Panc1 (cell line): ENCODE measurements around the gene ENOX1. TPM values are rescaled to one million over a fixed set of nuclear protein-coding genes. Genes with fewer than 3 reads are reported as not detected.

ENCODE experiments used
- ATAC-seq: fragments of 200-7000 bp; cut with Tn5 transposase; 2 replicates; pipeline ENCODE4 v1.9.1; 2020; ENCODE audit warnings: mild to moderate bottlenecking, moderate library complexity
- BruUV-seq: library from RNA; stranded (reverse); fragments of 400-500 nt; replicated peaks from 2 replicates; lab custom pipeline; 2021; lab: Mats Ljungman, UMichigan
- CTCF ChIA-PET: fragments of 300-600 bp; sonication (Branson Sonifier 250); formaldehyde crosslinking; loops from one replicate; lab custom pipeline; 2022; ENCODE audit warnings: antibody characterized with exemption; lab: Charles Lee
- POLR2A ChIA-PET: fragments of 300-600 bp; sonication (Branson Sonifier 250); formaldehyde crosslinking; loops from one replicate; lab custom pipeline; 2022; ENCODE audit warnings: antibody characterized with exemption; lab: Charles Lee
- DNase-seq: peaks from one replicate; pipeline ENCODE4 v3.0.0-alpha.2; 2010; ENCODE audit warnings: low read depth, low spot score
- H3K27ac ChIP-seq: 2 replicates; pipeline ENCODE4 v1.5.1; 2011; ENCODE audit warnings: mild to moderate bottlenecking, low read length, inconsistent platforms
- H3K27me3 ChIP-seq: fragments of 200-500 bp; sonication (Bioruptor generic); 2 replicates; pipeline ENCODE4 v1.6.0; 2014; ENCODE audit warnings: low read length, inconsistent platforms; ENCODE audit not compliant: control insufficient read depth, insufficient read depth
- H3K36me3 ChIP-seq: fragments of 200-500 bp; sonication (Bioruptor generic); 2 replicates; pipeline ENCODE4 v1.5.1; 2014; ENCODE audit warnings: inconsistent platforms, mild to moderate bottlenecking, low read length, moderate library complexity; ENCODE audit not compliant: control insufficient read depth, insufficient read depth
- H3K4me1 ChIP-seq: 2 replicates; pipeline ENCODE4 v1.5.1; 2011; ENCODE audit warnings: inconsistent platforms, mild to moderate bottlenecking, low read length, moderate library complexity; ENCODE audit not compliant: control insufficient read depth, insufficient read depth
- H3K4me3 ChIP-seq, 2 experiments: 2 replicates each; pipeline ENCODE4 v1.5.1; 2011 to 2012; ENCODE audit warnings: low read depth in 2 of 2, low read length in 2 of 2, mild to moderate bottlenecking in 2 of 2, inconsistent platforms in 1 of 2, moderate library complexity in 1 of 2
- H3K9me3 ChIP-seq: fragments of 200-500 bp; sonication (Bioruptor generic); 2 replicates; pipeline ENCODE4 v1.5.1; 2014; ENCODE audit warnings: low read depth, mild to moderate bottlenecking, inconsistent platforms, low read length, moderate library complexity; ENCODE audit not compliant: control insufficient read depth, insufficient read depth
- POLR2AphosphoS5 ChIP-seq: IDR thresholded peaks from 2 replicates; pipeline ENCODE4 v1.6.1; 2012; ENCODE audit warnings: mild to moderate bottlenecking, low read depth, low read length, moderate library complexity
- SIN3A ChIP-seq: IDR thresholded peaks from 2 replicates; pipeline ENCODE4 v1.6.1; 2012; ENCODE audit warnings: low read depth, mild to moderate bottlenecking, low read length, moderate library complexity, borderline replicate concordance; ENCODE audit not compliant: insufficient read depth
- TCF7L2 ChIP-seq: IDR thresholded peaks from 2 replicates; pipeline ENCODE4 v1.6.1; 2011; ENCODE audit warnings: mild to moderate bottlenecking, low read depth, low read length, inconsistent platforms
- in situ Hi-C: cut with HindIII; loops from 2 replicates; pipeline ENCODE4 v1.10.0; 2016; ENCODE audit warnings: low sequenced_read_pairs, low pct_unique_long_range_greater_than_20kb
- intact Hi-C: fragments of 100-400 bp; cut with micrococcal nuclease; formaldehyde crosslinking; loops from one replicate; pipeline ENCODE4 v1.10.0; 2022; ENCODE audit not compliant: unreplicated experiment
- total RNA-seq: library from RNA; stranded (reverse); gene quantifications from one replicate; pipeline ENCODE4 v1.2.1, GENCODE V29; 2021; ENCODE audit not compliant: unreplicated experiment
- TF ChIP-seq, protein P1 (sequence below), 2 experiments: IDR thresholded peaks; 2 replicates each; pipeline ENCODE4 v1.6.1; 2011 to 2012; ENCODE audit warnings: low read depth in 2 of 2, control low read depth in 1 of 2, low read length in 1 of 2, mild to moderate bottlenecking in 1 of 2, moderate library complexity in 1 of 2; ENCODE audit not compliant: insufficient read depth in 1 of 2
- TF ChIP-seq, protein P2 (sequence below): fragments of 450-650 bp; IDR thresholded peaks from 2 replicates; pipeline ENCODE4 v1.5.1; 2017; ENCODE audit warnings: mild to moderate bottlenecking

The ENOX1 gene
- total RNA-seq, 1 experiment from 2014 or later, result 0.23 TPM

DNA sequence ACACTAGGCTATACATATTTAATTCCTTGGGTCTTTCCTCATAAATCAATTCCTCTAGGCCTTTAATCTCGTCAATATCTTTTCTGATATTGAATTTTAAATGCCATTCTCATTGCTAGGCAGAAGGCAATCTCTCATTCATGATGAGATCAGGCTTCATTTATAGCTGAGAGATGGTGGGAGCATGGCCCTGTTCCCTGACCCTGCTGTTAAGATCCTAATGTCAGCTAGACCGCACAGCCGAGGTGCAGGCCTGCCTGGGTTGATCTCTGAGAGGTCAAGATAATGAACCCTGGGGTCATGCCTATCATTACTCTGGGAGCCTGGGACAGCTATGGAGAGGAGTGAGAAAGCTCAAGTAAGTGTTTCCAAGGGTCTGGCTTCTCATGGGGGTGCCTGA is 509.6 kb downstream of the ENOX1 start:
- intact Hi-C loops, result no loop called here

DNA sequence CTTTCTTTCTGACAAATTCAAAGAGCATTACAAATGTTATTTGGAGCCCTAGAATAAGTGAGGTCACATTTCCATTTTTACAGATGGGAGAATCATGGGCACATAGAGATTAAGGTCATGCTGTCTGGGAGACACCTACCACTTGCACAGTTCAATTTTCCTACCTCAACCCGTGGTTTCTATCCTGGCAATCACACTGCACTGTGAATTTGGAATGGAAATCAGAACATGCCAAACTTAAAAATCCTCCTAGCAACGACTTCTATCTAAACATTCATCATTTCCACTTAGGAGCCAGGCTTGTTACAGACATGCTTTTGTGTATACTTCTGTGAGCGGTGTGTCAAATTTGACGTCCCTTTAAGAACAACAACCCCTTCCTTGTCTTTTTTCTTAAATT is 511.9 kb downstream of the ENOX1 start:
- H3K4me1 ChIP-seq, result peaks cover 6% of the 10 kb centered on the region

More for the DNA sequence above, 509.6 kb downstream of the ENOX1 start:
- H3K9me3 ChIP-seq, result no peaks in the 10 kb centered on the region
- no peak overlapping the region for H3K27ac ChIP-seq
- ChIA-PET POLR2A (no interaction called here), CTCF (no interaction called here)
- no TSS peak for BruUV-seq
- in situ Hi-C loops, result no loop called here
- no peak overlapping the region for H3K4me3 ChIP-seq
- no peak for TF ChIP-seq POLR2AphosphoS5
- ATAC-seq (no peak), DNase-seq (no peak)
- no peaks in the 10 kb centered on the region for H3K27me3 ChIP-seq
- no peaks in the 10 kb centered on the region for H3K36me3 ChIP-seq
- no peaks in the 10 kb centered on the region for H3K4me1 ChIP-seq

DNA sequence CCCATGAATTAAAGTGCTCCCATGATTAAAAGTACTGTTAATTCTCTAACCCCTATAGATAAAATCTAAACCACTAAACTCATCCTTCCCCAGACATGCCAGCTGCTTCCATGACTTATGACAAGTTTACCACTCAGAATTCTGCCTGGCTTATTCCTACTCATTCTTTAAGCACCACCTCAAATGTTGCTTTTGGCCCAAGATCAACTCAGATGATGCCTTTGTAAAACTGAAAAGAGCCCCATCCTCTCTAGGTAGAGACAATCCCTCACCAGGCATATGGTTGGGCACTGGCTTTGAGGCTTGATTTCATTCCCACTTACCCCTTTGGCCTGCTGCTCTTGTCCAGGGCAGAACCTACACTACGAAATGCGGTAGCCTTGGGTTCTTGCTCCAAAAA is 513.4 kb downstream of the ENOX1 start:
- intact Hi-C loops (no loop called here), in situ Hi-C loops (no loop called here)
- Histone ChIP-seq H3K27me3 (no peaks in the 10 kb centered on the region), H3K27ac (no peak overlapping the region), H3K9me3 (no peaks in the 10 kb centered on the region), H3K36me3 (no peaks in the 10 kb centered on the region), H3K4me3 (no peak overlapping the region), H3K4me1 (peaks cover 15% of the 10 kb centered on the region)
- ChIA-PET POLR2A (no interaction called here), CTCF (no interaction called here)
- BruUV-seq, result no TSS peak
- DNase-seq (no peak), ATAC-seq (no peak)
- TF ChIP-seq, protein P1, sequence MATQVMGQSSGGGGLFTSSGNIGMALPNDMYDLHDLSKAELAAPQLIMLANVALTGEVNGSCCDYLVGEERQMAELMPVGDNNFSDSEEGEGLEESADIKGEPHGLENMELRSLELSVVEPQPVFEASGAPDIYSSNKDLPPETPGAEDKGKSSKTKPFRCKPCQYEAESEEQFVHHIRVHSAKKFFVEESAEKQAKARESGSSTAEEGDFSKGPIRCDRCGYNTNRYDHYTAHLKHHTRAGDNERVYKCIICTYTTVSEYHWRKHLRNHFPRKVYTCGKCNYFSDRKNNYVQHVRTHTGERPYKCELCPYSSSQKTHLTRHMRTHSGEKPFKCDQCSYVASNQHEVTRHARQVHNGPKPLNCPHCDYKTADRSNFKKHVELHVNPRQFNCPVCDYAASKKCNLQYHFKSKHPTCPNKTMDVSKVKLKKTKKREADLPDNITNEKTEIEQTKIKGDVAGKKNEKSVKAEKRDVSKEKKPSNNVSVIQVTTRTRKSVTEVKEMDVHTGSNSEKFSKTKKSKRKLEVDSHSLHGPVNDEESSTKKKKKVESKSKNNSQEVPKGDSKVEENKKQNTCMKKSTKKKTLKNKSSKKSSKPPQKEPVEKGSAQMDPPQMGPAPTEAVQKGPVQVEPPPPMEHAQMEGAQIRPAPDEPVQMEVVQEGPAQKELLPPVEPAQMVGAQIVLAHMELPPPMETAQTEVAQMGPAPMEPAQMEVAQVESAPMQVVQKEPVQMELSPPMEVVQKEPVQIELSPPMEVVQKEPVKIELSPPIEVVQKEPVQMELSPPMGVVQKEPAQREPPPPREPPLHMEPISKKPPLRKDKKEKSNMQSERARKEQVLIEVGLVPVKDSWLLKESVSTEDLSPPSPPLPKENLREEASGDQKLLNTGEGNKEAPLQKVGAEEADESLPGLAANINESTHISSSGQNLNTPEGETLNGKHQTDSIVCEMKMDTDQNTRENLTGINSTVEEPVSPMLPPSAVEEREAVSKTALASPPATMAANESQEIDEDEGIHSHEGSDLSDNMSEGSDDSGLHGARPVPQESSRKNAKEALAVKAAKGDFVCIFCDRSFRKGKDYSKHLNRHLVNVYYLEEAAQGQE (IDR thresholded peaks at IDR 0.05; ENCODE audit: insufficient read depth in 1 of 2, low read depth in 2 of 2, low read length in 1 of 2), result no peak
- TF ChIP-seq POLR2AphosphoS5 (no peak), SIN3A (no peak), TCF7L2 (no peak)
- TF ChIP-seq, protein P2, sequence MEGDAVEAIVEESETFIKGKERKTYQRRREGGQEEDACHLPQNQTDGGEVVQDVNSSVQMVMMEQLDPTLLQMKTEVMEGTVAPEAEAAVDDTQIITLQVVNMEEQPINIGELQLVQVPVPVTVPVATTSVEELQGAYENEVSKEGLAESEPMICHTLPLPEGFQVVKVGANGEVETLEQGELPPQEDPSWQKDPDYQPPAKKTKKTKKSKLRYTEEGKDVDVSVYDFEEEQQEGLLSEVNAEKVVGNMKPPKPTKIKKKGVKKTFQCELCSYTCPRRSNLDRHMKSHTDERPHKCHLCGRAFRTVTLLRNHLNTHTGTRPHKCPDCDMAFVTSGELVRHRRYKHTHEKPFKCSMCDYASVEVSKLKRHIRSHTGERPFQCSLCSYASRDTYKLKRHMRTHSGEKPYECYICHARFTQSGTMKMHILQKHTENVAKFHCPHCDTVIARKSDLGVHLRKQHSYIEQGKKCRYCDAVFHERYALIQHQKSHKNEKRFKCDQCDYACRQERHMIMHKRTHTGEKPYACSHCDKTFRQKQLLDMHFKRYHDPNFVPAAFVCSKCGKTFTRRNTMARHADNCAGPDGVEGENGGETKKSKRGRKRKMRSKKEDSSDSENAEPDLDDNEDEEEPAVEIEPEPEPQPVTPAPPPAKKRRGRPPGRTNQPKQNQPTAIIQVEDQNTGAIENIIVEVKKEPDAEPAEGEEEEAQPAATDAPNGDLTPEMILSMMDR, result no peak

More for the DNA sequence above, 511.9 kb downstream of the ENOX1 start:
- no peak for DNase-seq
- intact Hi-C loops (no loop called here), in situ Hi-C loops (no loop called here)
- no peak overlapping the region for H3K27ac ChIP-seq
- ChIA-PET CTCF (no interaction called here), POLR2A (no interaction called here)
- H3K4me3 ChIP-seq, result no peak overlapping the region
- BruUV-seq, result no TSS peak
- no peaks in the 10 kb centered on the region for H3K27me3 ChIP-seq
- TF ChIP-seq, protein P1 (IDR thresholded peaks at IDR 0.05; ENCODE audit: insufficient read depth in 1 of 2, low read depth in 2 of 2, low read length in 1 of 2), result no peak
- TF ChIP-seq, protein P2, result no peak
- no peak for TF ChIP-seq POLR2AphosphoS5
- H3K36me3 ChIP-seq, result no peaks in the 10 kb centered on the region
- no peak for ATAC-seq
- H3K9me3 ChIP-seq, result no peaks in the 10 kb centered on the region
